OCI-LY1 (cell line): ENCODE results near the gene SEC11A.

Experiments used
- CTCF ChIP-seq: fragments of 200-600 bp; sonication (generic), shearing (Covaris generic); IDR thresholded peaks from 2 replicates; pipeline ENCODE4 v1.5.1; 2017; ENCODE audit warnings: mild to moderate bottlenecking, antibody characterized with exemption, low read length, moderate library complexity, mixed read lengths
- EZH2 ChIP-seq: fragments of 200-600 bp; sonication (generic), shearing (Covaris generic); IDR thresholded peaks from 2 replicates; pipeline ENCODE4 v1.8.0; 2017; ENCODE audit warnings: borderline replicate concordance, mixed run types, mild to moderate bottlenecking, antibody characterized with exemption, low read length, moderate library complexity, mixed read lengths

- TF ChIP-seq CTCF (no peak), EZH2 (no peak)
Observed at GRCh38 chr15:84752195-84752594, 36.3 kb upstream of the SEC11A start.
